K562 (cell line): ENCODE results near the gene RPL38. TPM values are rescaled to one million over a fixed set of nuclear protein-coding genes. Genes with fewer than 3 reads are reported as not detected.

Experiments
- ATAC-seq: fragments of 200-7000 bp; cut with Tn5 transposase; 3 replicates; pipeline ENCODE4 v1.9.1; 2020; ENCODE audit warnings: moderate library complexity
- BruUV-seq: library from RNA; stranded (reverse); fragments of 400-500 nt; replicated peaks from 2 replicates; lab custom pipeline; 2021; lab: Mats Ljungman, UMichigan
- CTCF ChIA-PET: fragments of 300-600 bp; formaldehyde crosslinking; extraction: SDS; loops from one replicate; lab custom pipeline; 2021; ENCODE audit warnings: low intra/inter-chr PET ratio; lab: Yijun Ruan, JAX
- POLR2A ChIA-PET: fragments of 300-600, 350-650 bp; sonication (Branson Sonifier 250); formaldehyde crosslinking; extraction: SDS; loops from one replicate; lab custom pipeline; 2021; ENCODE audit warnings: antibody characterized with exemption, inconsistent platforms; lab: Yijun Ruan, JAX
- DNase-seq, 4 experiments: peaks; one replicate each; pipeline versions ENCODE4 v3.0.0 to v3.0.0-alpha.2; 2011 to 2018; ENCODE audit warnings: low spot score in 3 of 4, mixed read lengths in 3 of 4; ENCODE audit errors: extremely low read depth in 1 of 4
- FAIRE-seq: peaks from 2 replicates; lab custom pipeline; 2011; peaks lifted over from hg19 to GRCh38; lab: Jason Lieb, UNC
- H2AFZ ChIP-seq: 2 replicates; pipeline ENCODE4 v1.6.0; 2011; ENCODE audit warnings: low read depth, low read length, control low read depth, inconsistent platforms
- H3K27ac ChIP-seq: fragments of 200-600 bp; 3 replicates; pipeline ENCODE4 v1.8.0; 2011; ENCODE audit warnings: low read depth, mild to moderate bottlenecking, control low read depth, inconsistent platforms, low read length, moderate library complexity, mixed read lengths; ENCODE audit errors: extremely low read depth
- H3K27me3 ChIP-seq, 2 experiments: fragments of 300-600 bp in 1 of 2; 2 replicates in 1 of 2; 3 replicates in 1 of 2; pipeline versions ENCODE4 v1.6.0 to v1.8.0; 2011; ENCODE audit warnings: inconsistent platforms in 2 of 2, low read length in 2 of 2, mild to moderate bottlenecking in 1 of 2, mixed read lengths in 1 of 2, moderate library complexity in 1 of 2; ENCODE audit not compliant: control insufficient read depth in 2 of 2, insufficient read depth in 2 of 2
- H3K36me3 ChIP-seq: fragments of 300-600 bp; 3 replicates; pipeline ENCODE4 v1.8.0; 2011; ENCODE audit warnings: mild to moderate bottlenecking, low read length, inconsistent platforms; ENCODE audit not compliant: control insufficient read depth, insufficient read depth
- H3K4me1 ChIP-seq, 2 experiments: fragments of 200-600 bp in 1 of 2; replicated peaks in 1 of 2; 2 replicates in 1 of 2; 3 replicates in 1 of 2; pipeline versions ENCODE4 v1.5.1 to v1.8.0; 2011; ENCODE audit warnings: inconsistent platforms in 2 of 2, low read length in 2 of 2, mild to moderate bottlenecking in 1 of 2, mixed read lengths in 1 of 2, moderate library complexity in 1 of 2; ENCODE audit not compliant: control insufficient read depth in 2 of 2, insufficient read depth in 2 of 2
- H3K4me2 ChIP-seq: 2 replicates; pipeline ENCODE4 v1.6.1; 2011; ENCODE audit warnings: low read length, control low read depth, inconsistent platforms, mixed read lengths; ENCODE audit not compliant: insufficient read depth
- H3K4me3 ChIP-seq: fragments of 200-600 bp; sonication (generic), shearing (Covaris generic); 2 replicates; pipeline ENCODE4 v1.5.1; 2016; ENCODE audit warnings: control low read depth, inconsistent platforms
- H3K79me2 ChIP-seq: fragments of 200-600 bp; 3 replicates; pipeline ENCODE4 v1.8.0; 2011; ENCODE audit warnings: low read length, inconsistent platforms; ENCODE audit not compliant: control insufficient read depth, insufficient read depth
- H3K9ac ChIP-seq, 2 experiments: 2 replicates each; pipeline versions ENCODE4 v1.6.0 to v1.6.1; 2011; ENCODE audit warnings: low read depth in 2 of 2, low read length in 2 of 2, control low read depth in 1 of 2, inconsistent platforms in 1 of 2, mild to moderate bottlenecking in 1 of 2, mixed read lengths in 1 of 2; ENCODE audit not compliant: insufficient read depth in 1 of 2
- H3K9me1 ChIP-seq: one replicate; pipeline ENCODE4 v1.6.0; 2011; ENCODE audit warnings: inconsistent platforms, mild to moderate bottlenecking, low read length, moderate library complexity; ENCODE audit not compliant: control insufficient read depth, insufficient read depth
- H3K9me3 ChIP-seq: replicated peaks from 2 replicates; pipeline ENCODE4 v1.5.1; 2011; ENCODE audit warnings: low read depth, low read length, inconsistent platforms; ENCODE audit not compliant: control insufficient read depth, insufficient read depth
- H4K20me1 ChIP-seq: replicated peaks from 2 replicates; pipeline ENCODE4 v1.6.1; 2011; ENCODE audit warnings: low read length, inconsistent platforms, mixed read lengths; ENCODE audit not compliant: control insufficient read depth, insufficient read depth
- NR4A1 ChIP-seq, 2 experiments: fragments of 250-450 bp in 1 of 2; fragments of 450-650 bp in 1 of 2; sonication (Bioruptor Pico) in 1 of 2; IDR thresholded peaks; 2 replicates each; pipeline versions ENCODE4 v1.4.0 to v1.6.1; 2016 to 2020; ENCODE audit warnings: mild to moderate bottlenecking in 2 of 2, missing compliant biosample characterization in 1 of 2, missing genetic modification characterization in 1 of 2, moderate library complexity in 1 of 2
- WGBS: fragments of 100-300 bp; shearing (Covaris generic); methylation state at CpG from one replicate; pipeline ENCODE4 v1.1.6; 2016; ENCODE audit warnings: low coverage, mixed read lengths; ENCODE audit not compliant: insufficient coverage; ENCODE audit errors: missing lambda C conversion rate; 5-methylcytosine and 5-hydroxymethylcytosine counted together
- in situ Hi-C: fragments of 300-500 bp; cut with MboI; formaldehyde crosslinking; loops from 4 replicates; pipeline ENCODE4 v1.15.0; 2018; ENCODE audit warnings: inconsistent platforms, mixed read lengths
- intact Hi-C: fragments of 100-400 bp; cut with micrococcal nuclease; formaldehyde crosslinking; loops from 2 replicates; pipeline ENCODE4 v1.14.2; 2022
- polyA plus RNA-seq, 8 experiments: library from polyadenylated mRNA; depleted of rRNA in 4 of 8; stranded (reverse) in 5 of 8; unstranded in 3 of 8; fragments of >200 nt; fragmentation: Nextera tagmentation in 2 of 8; fragmentation: Illumina TruSeq in 1 of 8; extraction: Ambion mirVana in 2 of 8; extraction: Trizol in 1 of 8; gene quantifications; 2 replicates each; pipeline versions ENCODE4 v1.2.1 to v1.2.3, GENCODE V29; 2011 to 2014; ENCODE audit warnings: inconsistent platforms in 1 of 8, missing spikeins in 1 of 8
- total RNA-seq, 7 experiments: library from RNA; depleted of rRNA in 6 of 7; stranded (reverse); fragments of >200 nt in 6 of 7; fragmentation: Illumina TruSeq in 2 of 7; extraction: Trizol in 2 of 7; gene quantifications; 2 replicates each; pipeline versions ENCODE4 v1.2.1 to v1.2.3, GENCODE V29; 2011 to 2021; ENCODE audit warnings: low replicate concordance in 1 of 7
- TF ChIP-seq, protein P1 (sequence below): fragments of 250-450 bp; sonication (Bioruptor Pico); IDR thresholded peaks from 2 replicates; pipeline ENCODE4 v1.5.0; 2020; ENCODE audit warnings: mild to moderate bottlenecking
- TF ChIP-seq, protein P2 (sequence below): sonication (generic); formaldehyde crosslinking; IDR thresholded peaks from 2 replicates; pipeline ENCODE4 v1.9.0; 2022; ENCODE audit warnings: mild to moderate bottlenecking, missing genetic modification reagents
- TF ChIP-seq, protein P3 (sequence below): sonication (generic); formaldehyde crosslinking; IDR thresholded peaks from 2 replicates; pipeline ENCODE4 v1.8.0; 2022; ENCODE audit warnings: mild to moderate bottlenecking, missing genetic modification reagents
- TF ChIP-seq, protein P4 (sequence below): fragments of 150-350 bp; IDR thresholded peaks from 2 replicates; pipeline ENCODE4 v1.6.1; 2014; ENCODE audit warnings: low read depth, mild to moderate bottlenecking, low read length, borderline replicate concordance
- TF ChIP-seq, protein P5 (sequence below): sonication (generic); formaldehyde crosslinking; IDR thresholded peaks from 2 replicates; pipeline ENCODE4 v1.8.0; 2022; ENCODE audit warnings: missing genetic modification reagents, mild to moderate bottlenecking, moderate library complexity, borderline replicate concordance

The RPL38 gene
- total and polyA plus RNA-seq, 9 of the 15 experiments (the other 6 are each of a cell fraction or from before 2014, with no cell fraction given) = 1,224 to 3,864 (median 1,939) TPM

DNA sequence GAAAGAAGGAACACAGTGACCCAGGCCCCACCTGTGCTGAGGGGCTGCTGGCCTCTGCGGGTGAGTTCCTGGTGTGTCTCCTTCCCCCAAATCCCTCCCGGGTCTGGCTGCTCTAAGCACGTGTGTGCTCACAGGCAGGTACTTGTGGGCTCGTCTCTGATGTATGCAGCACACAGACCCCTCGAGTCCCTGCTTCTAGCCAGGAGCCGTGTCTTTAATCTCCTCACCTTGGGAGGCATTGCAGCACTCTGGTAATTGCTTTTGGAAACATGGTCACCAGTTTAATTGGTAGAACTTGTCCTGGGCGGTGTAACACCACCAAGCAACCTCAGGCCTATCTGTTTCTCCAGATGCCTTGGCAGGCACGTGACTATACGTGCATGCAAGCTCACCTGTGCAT, 8.8 kb upstream of the RPL38 start:
- Histone ChIP-seq H3K27ac (no peak overlapping the region), H3K9me3 (no peaks in the 10 kb centered on the region), H3K27me3 (peaks cover 26 to 61% of the 10 kb centered on the region in 2 experiments; a peak in 4 of 5 replicates), H3K9ac (no peak overlapping the region), H3K9me1 (no peaks in the 10 kb centered on the region), H3K4me1 (peaks cover 0 to 10% of the 10 kb centered on the region in 2 experiments; a peak in 3 of 5 replicates), H3K79me2 (no peaks in the 10 kb centered on the region), H3K36me3 (no peaks in the 10 kb centered on the region), H3K4me2 (no peak overlapping the region), H3K4me3 (no peak overlapping the region), H4K20me1 (peaks cover 20% of the 10 kb centered on the region), H2AFZ (no peak overlapping the region)
- no peak for FAIRE-seq
- DNase-seq = no peak
- POLR2A ChIA-PET = no interaction called here
- BruUV-seq = no TSS peak
- intact Hi-C loops (no loop called here), in situ Hi-C loops (no loop called here)
- under 1% methylated on average over 9 of the region's 9 CpGs for WGBS
- ATAC-seq = no peak
- CTCF ChIA-PET = no interaction called here
- TF ChIP-seq, protein P1, sequence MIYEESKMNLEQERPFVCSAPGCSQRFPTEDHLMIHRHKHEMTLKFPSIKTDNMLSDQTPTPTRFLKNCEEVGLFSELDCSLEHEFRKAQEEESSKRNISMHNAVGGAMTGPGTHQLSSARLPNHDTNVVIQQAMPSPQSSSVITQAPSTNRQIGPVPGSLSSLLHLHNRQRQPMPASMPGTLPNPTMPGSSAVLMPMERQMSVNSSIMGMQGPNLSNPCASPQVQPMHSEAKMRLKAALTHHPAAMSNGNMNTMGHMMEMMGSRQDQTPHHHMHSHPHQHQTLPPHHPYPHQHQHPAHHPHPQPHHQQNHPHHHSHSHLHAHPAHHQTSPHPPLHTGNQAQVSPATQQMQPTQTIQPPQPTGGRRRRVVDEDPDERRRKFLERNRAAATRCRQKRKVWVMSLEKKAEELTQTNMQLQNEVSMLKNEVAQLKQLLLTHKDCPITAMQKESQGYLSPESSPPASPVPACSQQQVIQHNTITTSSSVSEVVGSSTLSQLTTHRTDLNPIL (CRISPR knock-in tag) = no peak
- TF ChIP-seq, protein P2, sequence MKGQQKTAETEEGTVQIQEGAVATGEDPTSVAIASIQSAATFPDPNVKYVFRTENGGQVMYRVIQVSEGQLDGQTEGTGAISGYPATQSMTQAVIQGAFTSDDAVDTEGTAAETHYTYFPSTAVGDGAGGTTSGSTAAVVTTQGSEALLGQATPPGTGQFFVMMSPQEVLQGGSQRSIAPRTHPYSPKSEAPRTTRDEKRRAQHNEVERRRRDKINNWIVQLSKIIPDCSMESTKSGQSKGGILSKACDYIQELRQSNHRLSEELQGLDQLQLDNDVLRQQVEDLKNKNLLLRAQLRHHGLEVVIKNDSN (CRISPR knock-in tag) = peak; percentile 43; the same call in 1 of the 2 replicates
- TF ChIP-seq, protein P3, sequence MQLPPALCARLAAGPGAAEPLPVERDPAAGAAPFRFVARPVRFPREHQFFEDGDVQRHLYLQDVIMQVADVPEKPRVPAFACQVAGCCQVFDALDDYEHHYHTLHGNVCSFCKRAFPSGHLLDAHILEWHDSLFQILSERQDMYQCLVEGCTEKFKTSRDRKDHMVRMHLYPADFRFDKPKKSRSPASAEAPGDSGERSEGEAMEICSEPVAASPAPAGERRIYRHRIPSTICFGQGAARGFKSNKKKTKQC (CRISPR knock-in tag) = no peak
- TF ChIP-seq, protein P4, sequence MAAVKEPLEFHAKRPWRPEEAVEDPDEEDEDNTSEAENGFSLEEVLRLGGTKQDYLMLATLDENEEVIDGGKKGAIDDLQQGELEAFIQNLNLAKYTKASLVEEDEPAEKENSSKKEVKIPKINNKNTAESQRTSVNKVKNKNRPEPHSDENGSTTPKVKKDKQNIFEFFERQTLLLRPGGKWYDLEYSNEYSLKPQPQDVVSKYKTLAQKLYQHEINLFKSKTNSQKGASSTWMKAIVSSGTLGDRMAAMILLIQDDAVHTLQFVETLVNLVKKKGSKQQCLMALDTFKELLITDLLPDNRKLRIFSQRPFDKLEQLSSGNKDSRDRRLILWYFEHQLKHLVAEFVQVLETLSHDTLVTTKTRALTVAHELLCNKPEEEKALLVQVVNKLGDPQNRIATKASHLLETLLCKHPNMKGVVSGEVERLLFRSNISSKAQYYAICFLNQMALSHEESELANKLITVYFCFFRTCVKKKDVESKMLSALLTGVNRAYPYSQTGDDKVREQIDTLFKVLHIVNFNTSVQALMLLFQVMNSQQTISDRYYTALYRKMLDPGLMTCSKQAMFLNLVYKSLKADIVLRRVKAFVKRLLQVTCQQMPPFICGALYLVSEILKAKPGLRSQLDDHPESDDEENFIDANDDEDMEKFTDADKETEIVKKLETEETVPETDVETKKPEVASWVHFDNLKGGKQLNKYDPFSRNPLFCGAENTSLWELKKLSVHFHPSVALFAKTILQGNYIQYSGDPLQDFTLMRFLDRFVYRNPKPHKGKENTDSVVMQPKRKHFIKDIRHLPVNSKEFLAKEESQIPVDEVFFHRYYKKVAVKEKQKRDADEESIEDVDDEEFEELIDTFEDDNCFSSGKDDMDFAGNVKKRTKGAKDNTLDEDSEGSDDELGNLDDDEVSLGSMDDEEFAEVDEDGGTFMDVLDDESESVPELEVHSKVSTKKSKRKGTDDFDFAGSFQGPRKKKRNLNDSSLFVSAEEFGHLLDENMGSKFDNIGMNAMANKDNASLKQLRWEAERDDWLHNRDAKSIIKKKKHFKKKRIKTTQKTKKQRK = no peak
- TF ChIP-seq NR4A1 (CRISPR knock-in tag; IDR thresholded peaks at IDR 0.05) (no peak), NR4A1 (tag; IDR thresholded peaks at IDR 0.05) (no peak)
- TF ChIP-seq, protein P5, sequence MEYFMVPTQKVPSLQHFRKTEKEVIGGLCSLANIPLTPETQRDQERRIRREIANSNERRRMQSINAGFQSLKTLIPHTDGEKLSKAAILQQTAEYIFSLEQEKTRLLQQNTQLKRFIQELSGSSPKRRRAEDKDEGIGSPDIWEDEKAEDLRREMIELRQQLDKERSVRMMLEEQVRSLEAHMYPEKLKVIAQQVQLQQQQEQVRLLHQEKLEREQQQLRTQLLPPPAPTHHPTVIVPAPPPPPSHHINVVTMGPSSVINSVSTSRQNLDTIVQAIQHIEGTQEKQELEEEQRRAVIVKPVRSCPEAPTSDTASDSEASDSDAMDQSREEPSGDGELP (CRISPR knock-in tag) = no peak
